MCF 10A (cell line): Measurements from ENCODE around the gene HECA. TPM values are rescaled to one million over a fixed set of nuclear protein-coding genes. Genes with fewer than 3 reads are reported as not detected.
"Not testable (repeated sequence)": the region's sequence is repeated elsewhere in the genome, so short reads cannot be mapped to it uniquely, and the experiment has no call there.

ENCODE experiments used
- BruUV-seq: library from RNA; stranded (reverse); fragments of 400-500 nt; replicated peaks from 2 replicates; lab custom pipeline; 2021; lab: Mats Ljungman, UMichigan
- CTCF ChIA-PET: fragments of 300-600 bp; sonication (Branson Sonifier 250); formaldehyde crosslinking; extraction: SDS; loops from one replicate; lab custom pipeline; 2021; ENCODE audit warnings: antibody characterized with exemption, inconsistent platforms; lab: Yijun Ruan, JAX
- POLR2A ChIA-PET: fragments of 300-600, 350-650 bp; sonication (Branson Sonifier 250); formaldehyde crosslinking; extraction: SDS; loops from one replicate; lab custom pipeline; 2020; ENCODE audit warnings: antibody characterized with exemption, inconsistent platforms; lab: Yijun Ruan, JAX
- DNase-seq: peaks from one replicate; pipeline ENCODE4 v3.0.0-alpha.2; 2018; ENCODE audit not compliant: unreplicated experiment
- H3K27ac Mint-ChIP-seq: one replicate; pipeline ENCODE4 v1.8.0; 2022; ENCODE audit warnings: mild to moderate bottlenecking, low read depth, mixed read lengths; ENCODE audit not compliant: unreplicated experiment
- H3K27me3 Mint-ChIP-seq: one replicate; pipeline ENCODE4 v1.8.0; 2022; ENCODE audit warnings: mixed read lengths; ENCODE audit not compliant: insufficient read depth, unreplicated experiment
- H3K36me3 Mint-ChIP-seq: one replicate; pipeline ENCODE4 v1.8.0; 2022; ENCODE audit warnings: mild to moderate bottlenecking, moderate library complexity, mixed read lengths; ENCODE audit not compliant: insufficient read depth, unreplicated experiment
- H3K4me1 Mint-ChIP-seq: one replicate; pipeline ENCODE4 v1.8.0; 2022; ENCODE audit warnings: mixed read lengths; ENCODE audit not compliant: insufficient read depth, unreplicated experiment
- H3K4me3 Mint-ChIP-seq: one replicate; pipeline ENCODE4 v1.8.0; 2022; ENCODE audit warnings: mild to moderate bottlenecking, moderate library complexity, mixed read lengths; ENCODE audit not compliant: unreplicated experiment
- H3K9me3 Mint-ChIP-seq: one replicate; pipeline ENCODE4 v1.8.0; 2022; ENCODE audit warnings: mixed read lengths; ENCODE audit not compliant: unreplicated experiment
- intact Hi-C: fragments of 100-400 bp; cut with micrococcal nuclease; formaldehyde crosslinking; loops from 2 replicates; pipeline ENCODE4 v1.14.1; 2022
- total RNA-seq: library from RNA; stranded (reverse); gene quantifications from 2 replicates; pipeline ENCODE4 v1.2.3, GENCODE V29; 2022
- TF ChIP-seq, protein P1 (sequence below): fragments of 200-600 bp; IDR thresholded peaks from one replicate; pipeline ENCODE4 v1.8.0; 2022; ENCODE audit warnings: antibody characterized with exemption, mild to moderate bottlenecking; ENCODE audit not compliant: unreplicated experiment

The HECA gene
- total RNA-seq, 1 experiment from 2014 or later: 11.1 TPM

DNA sequence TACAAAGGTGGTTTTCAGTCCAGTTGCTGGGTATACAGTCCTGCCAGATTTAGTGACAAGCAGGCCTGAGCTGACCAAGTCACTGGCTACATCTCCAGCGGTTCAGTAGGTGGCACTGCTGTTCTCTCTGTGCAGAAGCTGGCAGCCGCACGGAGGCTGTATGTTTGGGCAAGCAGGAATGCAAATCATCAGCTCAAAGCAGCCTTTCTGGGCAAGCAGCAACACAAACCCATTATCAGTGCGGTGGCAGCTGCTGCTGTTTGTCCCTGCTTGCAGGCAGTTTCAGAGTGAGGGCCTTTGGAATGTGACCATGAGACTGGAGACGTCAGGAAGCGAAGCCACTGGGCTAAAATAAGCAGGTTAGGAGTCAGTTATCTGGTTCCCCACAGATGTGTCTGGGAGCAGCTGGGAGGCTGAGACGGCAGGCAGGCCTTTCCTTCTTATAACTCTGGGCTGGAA, 84.4 kb downstream of the HECA start:
- peak; percentile 78 for DNase-seq
- peaks cover 5% of the 10 kb centered on the region for H3K4me1 Mint-ChIP-seq
- H3K9me3 Mint-ChIP-seq: no peaks in the 10 kb centered on the region
- intact Hi-C loops: loop anchor here (1.0 to 2.0 kb wide), 2 partner anchors 145 to 402 kb away; no protein-coding TSS in a partner anchor
- no peak overlapping the region for H3K27ac Mint-ChIP-seq
- H3K36me3 Mint-ChIP-seq: no peaks in the 10 kb centered on the region
- TF ChIP-seq, protein P1, sequence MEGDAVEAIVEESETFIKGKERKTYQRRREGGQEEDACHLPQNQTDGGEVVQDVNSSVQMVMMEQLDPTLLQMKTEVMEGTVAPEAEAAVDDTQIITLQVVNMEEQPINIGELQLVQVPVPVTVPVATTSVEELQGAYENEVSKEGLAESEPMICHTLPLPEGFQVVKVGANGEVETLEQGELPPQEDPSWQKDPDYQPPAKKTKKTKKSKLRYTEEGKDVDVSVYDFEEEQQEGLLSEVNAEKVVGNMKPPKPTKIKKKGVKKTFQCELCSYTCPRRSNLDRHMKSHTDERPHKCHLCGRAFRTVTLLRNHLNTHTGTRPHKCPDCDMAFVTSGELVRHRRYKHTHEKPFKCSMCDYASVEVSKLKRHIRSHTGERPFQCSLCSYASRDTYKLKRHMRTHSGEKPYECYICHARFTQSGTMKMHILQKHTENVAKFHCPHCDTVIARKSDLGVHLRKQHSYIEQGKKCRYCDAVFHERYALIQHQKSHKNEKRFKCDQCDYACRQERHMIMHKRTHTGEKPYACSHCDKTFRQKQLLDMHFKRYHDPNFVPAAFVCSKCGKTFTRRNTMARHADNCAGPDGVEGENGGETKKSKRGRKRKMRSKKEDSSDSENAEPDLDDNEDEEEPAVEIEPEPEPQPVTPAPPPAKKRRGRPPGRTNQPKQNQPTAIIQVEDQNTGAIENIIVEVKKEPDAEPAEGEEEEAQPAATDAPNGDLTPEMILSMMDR: peak; percentile 63
- H3K27me3 Mint-ChIP-seq: no peaks in the 10 kb centered on the region
- CTCF ChIA-PET: interaction anchor here (0.6 to 3.3 kb wide), 31 partner anchors 11 to 699 kb away, joined by 3 to 29 read pairs (median 4); no protein-coding TSS in a partner anchor
- POLR2A ChIA-PET: interaction anchor here (0.6 to 1.3 kb wide), 4 partner anchors 81 to 232 kb away, joined by 3 to 7 read pairs (median 3); no protein-coding TSS in a partner anchor
- no peak overlapping the region for H3K4me3 Mint-ChIP-seq
- no TSS peak for BruUV-seq

DNA sequence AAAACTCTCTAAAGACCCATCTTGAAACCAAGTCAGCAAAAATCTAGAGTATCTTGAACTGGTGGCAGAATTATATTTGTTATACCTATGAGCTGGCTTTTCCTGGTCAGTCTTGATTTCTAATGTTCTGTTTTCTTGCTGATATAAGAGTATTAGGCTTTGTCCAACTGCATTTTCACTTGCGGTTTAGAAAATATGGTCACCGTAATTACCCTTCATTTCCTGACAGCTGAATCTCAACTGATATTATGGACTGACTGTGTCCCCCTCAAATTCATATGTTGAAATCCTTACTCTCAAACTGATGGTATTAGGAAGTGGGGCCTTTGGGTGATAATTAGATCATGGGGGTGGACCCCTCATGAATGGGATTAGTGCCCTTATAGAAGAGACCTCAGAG, 84.9 kb downstream of the HECA start:
- ChIA-PET CTCF (interaction anchor here (0.6 to 3.3 kb wide), 30 partner anchors 11 to 534 kb away, joined by 3 to 29 read pairs (median 4); no protein-coding TSS in a partner anchor), POLR2A (interaction anchor here (0.6 to 1.3 kb wide), 3 partner anchors 95 to 233 kb away, joined by 3 to 7 read pairs (median 3); no protein-coding TSS in a partner anchor)
- no peak for DNase-seq
- H3K9me3 Mint-ChIP-seq: no peaks in the 10 kb centered on the region
- no peaks in the 10 kb centered on the region for H3K36me3 Mint-ChIP-seq
- no peak overlapping the region for H3K27ac Mint-ChIP-seq
- intact Hi-C loops: loop anchor here (1.0 to 2.0 kb wide), 2 partner anchors 145 to 403 kb away; no protein-coding TSS in a partner anchor
- H3K27me3 Mint-ChIP-seq: no peaks in the 10 kb centered on the region
- peaks cover 5% of the 10 kb centered on the region for H3K4me1 Mint-ChIP-seq
- no TSS peak for BruUV-seq
- H3K4me3 Mint-ChIP-seq: no peak overlapping the region
- TF ChIP-seq, protein P1: no peak

DNA sequence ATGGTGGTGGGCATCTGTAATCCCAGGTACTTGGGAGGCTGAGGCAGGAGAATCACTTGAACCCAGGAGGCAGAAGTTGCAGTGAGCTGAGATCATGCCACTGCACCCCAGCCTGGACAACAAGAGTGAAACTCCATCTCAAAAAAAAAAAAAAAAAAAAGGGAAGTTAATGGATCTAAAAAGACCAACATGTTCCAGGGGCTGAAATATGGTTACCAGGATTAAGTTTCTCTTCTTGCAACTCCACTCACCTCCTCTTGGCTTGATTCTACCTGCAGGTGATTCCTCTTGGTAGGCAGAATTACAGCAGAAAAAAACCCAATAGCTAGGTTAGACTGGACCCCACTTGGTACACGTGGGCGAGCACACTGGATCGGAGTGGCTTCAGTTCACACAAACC, 93.5 kb downstream of the HECA start:
- H3K4me3 Mint-ChIP-seq, BruUV-seq, H3K4me1 Mint-ChIP-seq, H3K36me3 Mint-ChIP-seq, H3K27ac Mint-ChIP-seq, intact Hi-C loops, CTCF ChIA-PET, H3K9me3 Mint-ChIP-seq, POLR2A ChIA-PET, H3K27me3 Mint-ChIP-seq, DNase-seq: not testable (repeated sequence)

Other genes with a start within 250 kb of the HECA start
- gene REPS1, start 146.8 kb upstream of the HECA start, total RNA-seq: 54.8 and 65.3 TPM in 2 replicates
- 24.0 and 36.8 TPM in 2 replicates for gene ABRACL, start 106.3 kb upstream of the HECA start, total RNA-seq
- not detected in 2 replicates for gene TXLNB, start 156.9 kb downstream of the HECA start, total RNA-seq
- gene CITED2, start 239.6 kb downstream of the HECA start, total RNA-seq: 50.4 and 62.0 TPM in 2 replicates